ENCODE results near the gene PES1. TPM values are rescaled to one million over a fixed set of nuclear protein-coding genes. Genes with fewer than 3 reads are reported as not detected.

The PES1 gene
- total RNA-seq, 1 experiment from 2014 or later = 111 TPM

GRCh38 chr22:30546616-30547015 is 45.1 kb downstream of the PES1 start, which contains the start of gene SEC14L6:
SEC14L6 (minus strand) TSS chr22:30546741; CDS start chr22:30546682, 59 bp downstream.
- Histone ChIP-seq H3K9me3 (ENCODE audit: control insufficient read depth, insufficient read depth, low read depth, low read length) (no peaks in the 10 kb centered on the region), H3K36me3 (ENCODE audit: control insufficient read depth, insufficient read depth, low read length) (no peaks in the 10 kb centered on the region), H3K4me1 (ENCODE audit: control insufficient read depth, insufficient read depth, low read length) (no peaks in the 10 kb centered on the region), H3K4me3 (ENCODE audit: low read depth in 2 of 2, low read length in 2 of 2) (no peak within 1 kb of the TSS), H3K27me3 (ENCODE audit: control insufficient read depth, insufficient read depth, low read length) (no peaks in the 10 kb centered on the region), H3K27ac (ENCODE audit: low read length) (no peak within 1 kb of the TSS)
- in situ Hi-C loops (cut with HindIII; ENCODE audit: low pct_unique_long_range_greater_than_20kb, low sequenced_read_pairs) = no loop called here
- no peak for ATAC-seq
- intact Hi-C loops (cut with micrococcal nuclease; ENCODE audit: unreplicated experiment) = no loop called here
- no peak for DNase-seq (ENCODE audit: low read depth, low spot score)
- BruUV-seq (replicated peaks) = no TSS peak
- POLR2A ChIA-PET = no interaction called here
- CTCF ChIA-PET = no interaction called here
- TF ChIP-seq SIN3A (IDR thresholded peaks at IDR 0.05; ENCODE audit: borderline replicate concordance, insufficient read depth, low read depth, low read length) = no peak
- no peak for TF ChIP-seq POLR2AphosphoS5 (IDR thresholded peaks at IDR 0.05; ENCODE audit: low read depth, low read length)
- no peak for TF ChIP-seq REST (IDR thresholded peaks at IDR 0.05; ENCODE audit: insufficient read depth in 1 of 2, low read depth in 2 of 2, low read length in 1 of 2)
- no peak for TF ChIP-seq TCF7L2 (IDR thresholded peaks at IDR 0.05; ENCODE audit: low read depth, low read length)
- no peak for TF ChIP-seq CTCF (IDR thresholded peaks at IDR 0.05)

- in situ Hi-C loops (cut with HindIII; ENCODE audit: low pct_unique_long_range_greater_than_20kb, low sequenced_read_pairs) = no loop called here
- no peak overlapping the region for H3K4me3 ChIP-seq (ENCODE audit: low read depth in 2 of 2, low read length in 2 of 2)
- H3K9me3 ChIP-seq (ENCODE audit: control insufficient read depth, insufficient read depth, low read depth, low read length) = no peaks in the 10 kb centered on the region
- no peak for DNase-seq (ENCODE audit: low read depth, low spot score)
- H3K36me3 ChIP-seq (ENCODE audit: control insufficient read depth, insufficient read depth, low read length) = no peaks in the 10 kb centered on the region
- ChIA-PET POLR2A (no interaction called here), CTCF (no interaction called here)
- TF ChIP-seq POLR2AphosphoS5 (IDR thresholded peaks at IDR 0.05; ENCODE audit: low read depth, low read length) (no peak), CTCF (IDR thresholded peaks at IDR 0.05) (no peak), SIN3A (IDR thresholded peaks at IDR 0.05; ENCODE audit: borderline replicate concordance, insufficient read depth, low read depth, low read length) (no peak), REST (IDR thresholded peaks at IDR 0.05; ENCODE audit: insufficient read depth in 1 of 2, low read depth in 2 of 2, low read length in 1 of 2) (no peak), TCF7L2 (IDR thresholded peaks at IDR 0.05; ENCODE audit: low read depth, low read length) (no peak)
- no TSS peak for BruUV-seq (replicated peaks)
- H3K4me1 ChIP-seq (ENCODE audit: control insufficient read depth, insufficient read depth, low read length) = no peaks in the 10 kb centered on the region
- no peak for ATAC-seq
- H3K27ac ChIP-seq (ENCODE audit: low read length) = no peak overlapping the region
- no peaks in the 10 kb centered on the region for H3K27me3 ChIP-seq (ENCODE audit: control insufficient read depth, insufficient read depth, low read length)
- intact Hi-C loops (cut with micrococcal nuclease; ENCODE audit: unreplicated experiment) = no loop called here
Measured at GRCh38 chr22:30542811-30543188, 48.9 kb downstream of the PES1 start.
